GM19438 (cell line): ENCODE measurements around the gene UBR4.
"Not testable (repeated sequence)": the region's sequence is repeated elsewhere in the genome, so short reads cannot be mapped to it uniquely, and the experiment has no call there.

Source experiments
- ATAC-seq: cut with Tn5 transposase; IDR thresholded peaks from one replicate; pipeline ENCODE4 v1.9.1; 2021; ENCODE audit warnings: low read depth; ENCODE audit not compliant: unreplicated experiment

Gene UBR4

DNA sequence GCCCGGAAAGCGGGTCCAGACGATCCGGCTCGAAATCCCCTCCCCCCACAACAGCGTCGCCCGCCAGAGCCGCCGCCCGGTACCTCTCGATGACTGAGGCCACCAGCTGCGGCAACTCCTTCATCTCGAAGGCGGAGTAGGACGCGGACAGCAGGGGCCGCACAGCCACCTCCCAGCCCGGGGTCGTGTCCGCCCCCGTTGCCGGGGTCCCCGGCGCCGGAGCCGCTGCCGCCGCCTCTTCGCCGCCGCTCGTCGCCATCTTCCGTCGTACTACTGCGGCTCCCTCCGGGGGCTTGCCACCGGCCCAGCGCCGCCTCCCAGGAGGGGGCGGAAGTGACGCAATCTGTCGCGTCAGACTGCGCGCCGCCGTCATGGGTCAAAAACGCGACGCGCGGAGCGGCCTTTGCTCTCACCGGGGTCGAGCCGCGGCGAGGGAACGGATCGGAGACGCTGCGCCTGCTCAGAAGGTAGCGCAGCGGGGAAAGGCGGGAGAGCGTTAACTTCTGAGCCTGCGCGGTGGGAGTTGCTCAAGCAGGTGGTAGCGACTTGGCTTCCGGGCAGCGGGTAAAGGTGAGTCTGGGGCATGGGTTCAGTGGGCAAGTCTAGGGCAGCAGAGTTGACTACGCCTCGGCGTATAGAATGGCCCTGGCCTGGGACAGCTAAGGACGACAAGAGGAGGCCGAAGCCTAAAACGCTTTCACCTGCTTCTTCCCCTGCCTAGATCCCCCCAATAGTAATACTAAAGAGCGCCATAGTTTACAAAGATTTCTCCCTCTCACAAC, at the start of gene UBR4:
UBR4 (minus strand) TSS at position 277 of the 782 bp plus-strand sequence; CDS start at position 259, 18 bp downstream.
- peak; percentile 79 for ATAC-seq

DNA sequence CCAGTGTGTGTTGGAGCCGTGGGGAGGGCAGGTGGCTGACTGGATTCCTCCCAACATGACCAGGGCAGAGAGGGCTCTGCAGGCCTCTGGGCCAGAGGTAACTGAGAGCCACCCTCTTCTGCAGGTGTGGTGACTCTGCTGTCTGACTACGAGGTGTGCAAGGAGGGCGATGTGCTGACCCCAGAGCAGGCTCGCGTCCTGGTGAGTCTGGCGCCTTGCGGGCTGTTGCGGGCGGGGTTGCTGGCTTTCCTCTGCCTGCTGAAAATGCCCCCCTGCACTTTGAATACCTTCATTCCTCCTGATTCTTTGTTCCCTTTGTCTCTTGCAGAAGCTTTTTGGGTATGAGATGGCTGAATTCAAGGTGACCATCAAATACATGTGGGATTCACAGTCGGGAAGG, 48.3 kb upstream of the UBR4 start:
- no peak for ATAC-seq

- no peak for ATAC-seq
Measured at GRCh38 chr1:19257178-19257914, 47.3 kb upstream of the UBR4 start.

DNA sequence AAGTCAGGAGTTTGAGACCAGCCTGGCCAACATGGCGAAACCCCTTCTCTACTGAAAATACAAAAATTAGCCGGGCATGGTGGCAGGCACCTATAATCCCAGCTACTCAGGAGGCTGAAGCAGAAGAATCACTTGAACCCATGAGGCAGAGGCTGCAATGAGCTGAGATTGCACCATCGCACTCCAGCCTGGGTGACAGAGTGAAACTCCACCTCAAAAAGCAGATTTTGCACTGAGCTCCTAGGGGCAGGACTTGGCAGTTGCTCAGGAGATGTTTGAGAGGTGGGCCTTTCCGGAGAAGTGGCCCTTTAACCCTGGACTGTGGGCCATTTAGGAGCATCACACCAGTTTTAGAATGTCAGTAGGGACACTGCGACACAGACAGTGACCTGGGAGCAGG, 46.2 kb upstream of the UBR4 start:
- not testable (repeated sequence) for ATAC-seq

DNA sequence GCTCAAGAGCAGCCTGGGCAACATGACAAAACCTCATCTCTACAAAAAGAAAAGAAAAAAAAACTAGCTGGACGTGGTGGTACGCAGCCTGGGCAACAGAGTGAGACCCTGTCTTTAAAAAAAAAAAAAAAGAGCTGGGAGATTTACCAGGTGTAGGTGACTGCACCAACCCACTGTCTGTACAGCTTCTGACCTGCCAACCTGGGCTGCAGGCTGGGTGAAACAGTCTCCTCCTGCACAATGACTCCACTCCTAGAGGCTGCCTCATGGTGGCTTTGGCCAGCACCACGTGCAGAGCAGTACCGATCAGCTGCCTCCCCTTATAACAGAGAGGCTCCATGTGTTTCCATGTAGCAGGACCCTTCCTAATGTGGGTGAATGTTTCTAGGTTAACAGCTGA, 45.2 kb upstream of the UBR4 start:
- ATAC-seq, result no peak

- ATAC-seq, result no peak
Measured at GRCh38 chr1:19254416-19254815, 44.4 kb upstream of the UBR4 start.

DNA sequence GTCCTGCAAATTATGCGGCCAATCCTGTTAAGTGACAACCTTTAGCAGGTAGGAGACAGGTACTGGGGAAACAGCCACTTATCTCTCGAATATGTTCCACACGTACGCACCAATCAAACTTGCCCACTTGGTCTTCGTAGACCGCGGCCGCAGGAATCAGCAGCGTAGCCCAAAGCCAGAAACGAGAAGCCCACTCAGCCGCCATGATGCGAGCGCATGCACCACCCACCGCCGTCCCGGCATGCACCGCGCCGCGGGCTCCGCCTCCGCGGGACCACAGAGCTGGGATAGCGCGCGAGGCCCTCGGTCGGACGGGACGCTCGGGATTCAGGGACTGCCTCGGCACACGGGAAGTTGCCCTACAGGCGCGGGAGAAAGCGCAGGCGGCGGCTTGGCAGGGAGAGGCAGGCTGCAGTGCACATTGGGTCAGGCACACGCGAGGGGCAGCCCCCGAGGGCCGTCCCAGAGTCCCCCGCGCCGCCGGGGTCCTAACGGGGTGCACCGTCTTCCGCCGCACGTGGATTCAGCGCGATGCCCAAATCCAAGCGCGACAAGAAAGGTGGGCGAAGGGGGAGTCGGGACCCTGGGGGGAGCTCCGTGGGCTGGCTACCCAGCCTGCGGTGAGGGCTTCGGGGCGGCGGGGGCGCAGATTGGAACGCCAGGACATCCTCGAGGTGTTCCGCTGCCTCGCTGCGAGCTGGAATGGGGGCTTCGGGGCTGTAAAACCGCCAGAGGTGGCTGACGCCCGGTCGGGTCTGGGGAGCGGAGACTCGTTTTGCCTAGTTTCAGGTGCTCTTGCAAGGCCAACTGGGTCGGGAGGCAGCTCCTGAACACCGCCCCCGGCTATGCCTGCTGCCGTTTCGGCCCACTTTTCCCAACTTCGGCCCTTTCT, 41.5 kb upstream of the UBR4 start, which contains the start of the genes EMC1 and MRTO4:
EMC1 (minus strand) TSS at position 220 of the 892 bp plus-strand sequence; CDS start at position 205, 15 bp downstream.
MRTO4 (plus strand) TSS at position 501 of the 892 bp plus-strand sequence; CDS start at position 532, 31 bp downstream.
- peak; percentile 80 for ATAC-seq

DNA sequence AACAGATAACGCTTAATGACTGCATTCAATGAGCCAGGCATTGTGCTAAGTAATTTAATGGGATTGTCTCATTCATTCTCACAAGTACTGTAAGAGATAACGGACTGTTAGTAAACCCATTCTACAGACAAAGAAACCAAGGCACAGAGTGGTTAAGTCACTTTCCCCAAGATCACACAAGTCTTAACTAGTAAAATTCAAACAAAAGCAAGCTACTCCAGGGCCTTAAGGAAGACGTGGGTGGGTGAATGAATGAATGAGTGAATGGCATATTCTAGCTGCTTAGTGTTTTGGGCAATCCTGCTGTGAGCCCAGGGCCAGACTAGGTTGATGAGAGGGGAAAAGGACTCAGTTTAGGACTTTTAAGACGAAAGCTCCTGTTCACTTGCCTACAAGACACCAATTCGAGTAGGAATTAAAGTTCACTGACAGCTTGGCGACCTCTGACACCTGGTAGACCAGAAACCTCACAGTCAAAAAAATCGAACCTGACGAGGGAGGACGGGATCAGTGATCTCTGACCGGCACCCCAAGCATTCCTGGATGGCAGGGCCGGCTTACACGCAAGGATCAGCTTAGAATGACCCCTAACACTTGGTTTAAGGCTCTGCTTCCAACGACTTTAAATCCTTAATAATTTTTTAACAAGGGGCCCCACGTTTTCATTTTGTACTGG, 40.7 kb upstream of the UBR4 start:
- ATAC-seq, result no peak

DNA sequence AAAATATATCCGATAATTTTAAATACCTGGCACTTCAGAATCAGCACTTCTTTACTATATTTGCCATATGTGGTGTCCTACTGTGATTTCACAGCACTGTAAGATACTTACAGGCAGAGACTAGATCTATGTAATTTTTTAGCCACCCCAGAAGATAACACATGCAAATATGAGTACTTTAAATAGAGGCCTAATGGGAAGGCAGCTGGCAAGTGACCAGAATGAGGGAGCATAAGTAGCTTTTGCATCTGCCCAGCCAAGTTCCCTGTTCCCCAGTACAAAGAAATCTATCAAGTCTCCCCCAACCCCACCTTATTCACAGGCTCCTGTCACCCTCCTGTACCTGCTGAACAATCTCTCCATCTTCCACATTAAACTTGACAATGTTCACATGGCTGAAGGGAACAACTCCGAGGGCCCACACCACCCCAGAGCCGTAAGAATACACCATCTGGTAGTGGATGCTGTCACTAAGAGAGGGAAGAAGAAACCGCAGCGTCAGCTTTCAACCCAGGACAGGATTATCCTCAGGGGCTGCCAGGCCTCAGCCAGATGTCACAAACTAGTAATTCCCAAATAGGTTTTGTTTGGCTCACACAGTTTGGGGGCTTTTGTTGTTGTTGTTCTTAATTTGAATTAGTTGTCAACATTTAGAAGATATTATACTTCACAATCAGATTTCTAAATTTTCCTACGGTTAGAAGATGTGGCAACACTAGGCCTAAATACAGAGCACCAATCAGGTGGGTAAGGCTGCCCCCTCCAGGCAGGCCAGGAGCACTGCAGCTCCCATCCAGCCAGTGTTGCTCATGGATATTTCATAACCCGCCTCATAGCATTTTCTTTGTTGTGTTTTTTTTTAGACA, 30.8 kb upstream of the UBR4 start:
- ATAC-seq, result no peak

DNA sequence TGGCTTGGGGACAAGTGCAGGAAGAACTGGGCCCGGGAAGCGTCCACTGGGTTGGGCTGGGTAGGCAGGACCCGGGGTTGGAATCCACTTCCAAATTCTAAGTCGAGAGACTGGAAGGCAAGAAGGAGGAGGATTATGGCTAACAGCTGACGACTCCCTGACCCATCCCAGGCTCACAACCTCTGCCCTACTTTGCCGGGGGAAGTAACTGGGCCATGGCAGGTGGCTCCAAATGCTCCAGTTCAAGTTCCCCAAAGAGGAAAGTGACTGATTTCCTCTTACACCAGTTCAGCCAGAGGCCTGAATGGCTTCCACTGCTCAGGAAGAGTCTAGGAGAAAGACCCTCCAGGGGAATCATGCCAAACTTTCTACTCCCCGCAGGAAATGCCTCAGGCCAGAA, 29.8 kb upstream of the UBR4 start:
- no peak for ATAC-seq

DNA sequence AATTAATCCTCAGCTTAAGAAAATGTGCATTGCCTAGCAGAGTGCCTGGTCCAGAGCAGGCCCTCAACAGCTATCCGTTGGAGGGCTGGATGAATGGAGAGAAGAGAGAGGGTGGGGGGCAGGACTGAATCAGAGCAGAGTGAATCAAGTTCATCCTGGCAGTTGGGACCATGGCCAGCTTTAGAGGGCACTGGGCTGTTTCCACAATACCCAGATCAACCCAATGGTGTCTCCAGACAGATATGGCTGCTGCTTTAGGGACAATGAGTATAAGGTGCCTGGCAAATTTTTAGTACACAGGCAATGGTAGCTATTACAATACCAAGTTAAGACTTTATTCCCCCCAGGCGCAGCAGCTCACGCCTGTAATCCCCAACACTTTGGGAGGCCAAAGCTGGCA, 24.2 kb upstream of the UBR4 start:
- ATAC-seq, result no peak

DNA sequence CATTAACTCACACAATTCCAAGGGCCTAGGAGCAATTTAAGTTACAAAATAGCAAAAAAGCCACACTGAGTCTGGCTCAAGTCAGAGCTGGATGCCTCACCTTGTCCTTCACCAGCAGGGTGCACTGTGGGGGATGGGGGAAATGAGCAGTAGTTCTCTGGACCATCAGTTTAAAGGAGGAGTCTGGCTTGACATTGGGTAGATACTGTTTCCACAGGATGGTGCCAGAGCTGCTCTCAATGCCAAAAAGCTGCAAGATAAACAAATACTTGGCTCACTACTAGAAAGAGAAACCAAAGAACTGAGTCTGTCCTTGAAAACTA, 22.4 kb upstream of the UBR4 start:
- ATAC-seq, result no peak

DNA sequence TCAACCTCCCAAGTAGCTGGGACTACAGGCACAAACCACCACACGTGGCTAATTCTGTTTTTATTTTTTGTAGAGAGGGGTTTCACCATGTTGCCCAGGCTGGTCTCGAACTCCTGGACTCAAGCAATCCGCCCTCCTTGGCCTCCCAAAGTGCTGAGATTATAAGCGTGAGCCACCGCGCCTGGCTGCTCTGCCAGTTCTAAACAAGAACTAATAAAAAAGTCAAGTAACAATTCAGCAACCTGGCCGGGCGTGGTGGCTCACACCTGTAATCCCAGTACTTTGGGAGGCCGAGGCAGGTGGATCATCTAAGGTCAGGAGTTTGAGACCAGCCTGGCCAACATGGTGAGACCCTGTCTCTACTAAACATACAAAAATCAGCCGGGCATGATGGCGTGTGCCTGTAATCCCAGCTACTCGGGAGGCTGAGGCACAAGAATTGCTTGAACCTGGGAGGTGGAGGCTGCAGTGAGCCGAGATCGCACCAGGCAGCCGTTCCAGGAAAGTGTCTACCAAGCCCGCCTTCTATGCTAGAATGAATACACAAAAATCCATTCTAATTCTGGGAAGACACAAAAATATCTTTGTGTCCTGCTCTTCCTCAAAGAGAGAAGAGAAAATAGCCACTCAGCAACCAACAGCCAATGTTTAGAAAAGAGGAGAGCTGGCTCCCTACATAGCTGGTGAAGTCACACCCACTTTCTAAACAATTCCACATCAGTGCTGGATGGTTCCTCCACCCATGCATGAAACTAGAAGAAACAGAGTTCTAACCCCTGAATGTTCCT, 21.9 kb upstream of the UBR4 start:
- ATAC-seq, result not testable (repeated sequence)

- ATAC-seq, result no peak
Measured at GRCh38 chr1:19229828-19230325, 19.8 kb upstream of the UBR4 start.

DNA sequence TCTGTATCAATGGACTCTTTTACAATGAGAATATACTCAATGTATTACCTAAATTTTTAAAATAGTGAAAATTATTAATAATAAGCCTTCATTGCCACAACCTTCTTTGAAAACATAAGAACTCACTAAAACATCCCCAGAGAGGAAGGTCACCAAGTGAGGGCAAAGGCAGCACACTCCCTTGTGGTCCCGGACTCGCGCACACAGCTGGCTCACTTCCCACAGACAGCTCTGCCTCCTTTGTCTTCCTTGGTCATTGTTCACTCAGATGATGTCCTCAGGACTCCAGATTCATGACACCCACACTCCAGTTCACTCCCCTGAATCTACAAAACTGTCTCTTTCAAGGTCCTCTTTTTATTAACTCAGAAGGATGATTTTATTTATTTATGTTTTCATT, 19.2 kb upstream of the UBR4 start:
- no peak for ATAC-seq

DNA sequence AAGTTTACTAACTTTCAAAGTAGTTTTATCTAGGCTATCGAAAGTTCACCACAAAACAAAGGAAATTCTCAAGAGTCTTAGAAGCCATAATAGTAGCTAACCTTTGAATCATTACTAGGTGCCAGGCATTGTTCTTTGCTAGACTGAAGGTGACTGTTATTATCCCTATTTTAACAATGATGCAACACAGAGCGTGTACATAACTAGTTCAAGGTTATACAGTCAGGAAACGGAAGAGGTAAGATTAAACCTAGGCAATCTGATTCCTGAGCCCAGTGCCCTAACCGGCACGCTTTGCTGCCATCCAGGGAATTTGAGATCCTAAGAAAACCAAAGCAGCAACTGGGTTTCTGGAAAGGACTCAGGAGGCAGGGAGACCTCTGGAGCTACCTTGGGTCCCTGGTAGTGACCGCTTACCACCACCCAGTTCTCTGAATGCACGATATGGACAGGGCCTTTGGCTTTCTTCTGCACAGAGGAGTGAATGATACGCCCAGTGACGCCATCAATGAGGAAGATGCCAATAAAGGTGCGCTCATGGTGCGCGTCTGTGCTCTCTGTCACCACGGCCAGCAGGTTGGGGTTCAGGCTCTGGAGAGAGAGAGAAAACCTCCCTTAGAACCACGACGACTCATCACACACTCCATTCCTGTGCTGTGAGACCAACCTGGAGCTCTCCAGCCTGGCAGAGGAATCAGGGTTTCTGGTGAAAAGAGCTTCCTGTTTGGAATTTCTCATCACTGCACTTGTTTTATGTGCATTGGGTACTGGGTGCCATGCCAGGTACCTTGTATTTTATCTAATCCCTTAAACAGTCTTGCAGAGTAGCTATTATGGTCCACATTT, 13.1 kb upstream of the UBR4 start:
- no peak for ATAC-seq

- ATAC-seq, result no peak
Measured at GRCh38 chr1:19222573-19222972, 12.5 kb upstream of the UBR4 start.

DNA sequence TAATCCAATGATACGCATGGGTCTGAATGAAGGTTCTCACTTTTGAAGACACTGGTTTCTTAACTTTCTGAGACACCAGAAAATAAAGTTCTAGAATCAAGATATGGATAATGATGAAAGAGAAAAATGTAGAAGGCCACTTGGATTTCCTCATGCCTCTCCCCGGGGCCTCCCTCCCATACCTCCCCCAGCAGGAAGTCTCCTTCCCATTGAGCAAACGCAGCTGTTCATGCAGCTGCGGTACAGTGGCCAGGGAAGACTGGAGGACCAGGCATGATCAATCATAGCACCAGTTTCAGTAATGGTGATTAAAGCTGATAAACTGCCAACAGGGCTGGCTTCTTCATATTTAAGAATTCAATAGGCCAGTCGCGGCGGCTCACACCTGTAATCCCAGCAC, 10.9 kb upstream of the UBR4 start:
- no peak for ATAC-seq
